Endodermal cell (in vitro differentiated cells): Measurements from ENCODE around the gene OCA2. TPM values are rescaled to one million over a fixed set of nuclear protein-coding genes. Genes with fewer than 3 reads are reported as not detected.

Source experiments
- DNase-seq: peaks from one replicate; pipeline ENCODE4 v3.0.0-alpha.2; 2017
- H3K27ac ChIP-seq: 2 replicates; pipeline ENCODE4 v1.5.1; 2013; ENCODE audit warnings: mild to moderate bottlenecking, low read depth, low read length, moderate library complexity
- H3K27me3 ChIP-seq: 2 replicates; pipeline ENCODE4 v1.6.1; 2013; ENCODE audit warnings: mild to moderate bottlenecking, low read length, moderate library complexity; ENCODE audit not compliant: insufficient read depth, control insufficient read depth, poor library complexity, severe bottlenecking
- H3K36me3 ChIP-seq: 2 replicates; pipeline ENCODE4 v1.7.0; 2013; ENCODE audit warnings: mild to moderate bottlenecking, low read length, moderate library complexity; ENCODE audit not compliant: control insufficient read depth, insufficient read depth
- H3K4me1 ChIP-seq: one replicate; pipeline ENCODE4 v1.7.0; 2013; ENCODE audit warnings: low read length; ENCODE audit not compliant: control insufficient read depth, insufficient read depth
- H3K4me3 ChIP-seq: 2 replicates; pipeline ENCODE4 v1.5.1; 2013; ENCODE audit warnings: mild to moderate bottlenecking, low read length, moderate library complexity
- H3K9ac ChIP-seq: 2 replicates; pipeline ENCODE4 v1.6.1; 2013; ENCODE audit warnings: mild to moderate bottlenecking, low read length, moderate library complexity; ENCODE audit not compliant: poor library complexity, severe bottlenecking; ENCODE audit errors: extremely low read depth
- H3K9me3 ChIP-seq: 2 replicates; pipeline ENCODE4 v1.6.1; 2013; ENCODE audit warnings: mild to moderate bottlenecking, low read length, moderate library complexity; ENCODE audit not compliant: control insufficient read depth
- H3K27ac Mint-ChIP-seq: 2 replicates; pipeline ENCODE4 v1.8.0; 2020; ENCODE audit warnings: mixed read lengths
- H3K27me3 Mint-ChIP-seq: 2 replicates; pipeline ENCODE4 v1.8.0; 2021; ENCODE audit warnings: mild to moderate bottlenecking, mixed read lengths; ENCODE audit not compliant: insufficient read depth
- H3K36me3 Mint-ChIP-seq: 2 replicates; pipeline ENCODE4 v1.8.0; 2020; ENCODE audit warnings: low read depth, mixed read lengths
- H3K4me1 Mint-ChIP-seq: 2 replicates; pipeline ENCODE4 v1.8.0; 2020; ENCODE audit warnings: mixed read lengths
- H3K4me3 Mint-ChIP-seq: 2 replicates; pipeline ENCODE4 v1.8.0; 2020; ENCODE audit warnings: mild to moderate bottlenecking, moderate library complexity, mixed read lengths
- H3K9me3 Mint-ChIP-seq: 2 replicates; pipeline ENCODE4 v1.8.0; 2020; ENCODE audit warnings: mild to moderate bottlenecking, mixed read lengths
- CTCF ChIP-seq: fragments of 200-600 bp; sonication (generic); conservative IDR thresholded peaks from 2 replicates; pipeline ENCODE4 v1.5.0; 2021; ENCODE audit warnings: antibody characterized with exemption, mild to moderate bottlenecking
- WGBS, 2 experiments: methylation state at CpG; one replicate each; pipeline versions ENCODE4 v1.1.5 to v1.1.7; 2013; ENCODE audit warnings: missing lambda C conversion rate in 2 of 2, mixed read lengths in 1 of 2; ENCODE audit not compliant: insufficient coverage in 1 of 2, insufficient read length in 1 of 2; 5-methylcytosine and 5-hydroxymethylcytosine counted together
- total RNA-seq, 2 donors: library from RNA; stranded (reverse); fragmentation: NEBNext Ultra II Directional in 1 of 2; extraction: Animal tissue kit (Norgen Biotek cat#: 25700) in 1 of 2; gene quantifications; 2 replicates in 1 of 2; 3 replicates in 1 of 2; pipeline ENCODE4 v1.2.1, GENCODE V29; 2021

OCA2 gene
- total RNA-seq, 2 donors from 2014 or later: 0.29 to 0.84 TPM

GRCh38 chr15:27868828-27869404 lies 230.2 kb downstream of the OCA2 start:
- no peaks in the 10 kb centered on the region for H3K27me3 Mint-ChIP-seq
- no peaks in the 10 kb centered on the region for H3K36me3 Mint-ChIP-seq
- H3K9me3 ChIP-seq: no peaks in the 10 kb centered on the region
- no peaks in the 10 kb centered on the region for H3K9me3 Mint-ChIP-seq
- no peak overlapping the region for H3K4me3 ChIP-seq
- DNase-seq: no peak
- H3K36me3 ChIP-seq: no peaks in the 10 kb centered on the region
- no peaks in the 10 kb centered on the region for H3K4me1 Mint-ChIP-seq
- no peak overlapping the region for H3K4me3 Mint-ChIP-seq
- no peak overlapping the region for H3K27ac Mint-ChIP-seq
- TF ChIP-seq CTCF: no peak
- no peaks in the 10 kb centered on the region for H3K27me3 ChIP-seq
- 85 to 96% methylated on average over 5 to 10 of the region's 10 CpGs for WGBS, 2 experiments
- H3K4me1 ChIP-seq: no peaks in the 10 kb centered on the region
- H3K9ac ChIP-seq: no peak overlapping the region
- no peak overlapping the region for H3K27ac ChIP-seq

GRCh38 chr15:27867861-27868260 lies 231.3 kb downstream of the OCA2 start:
- no peak for TF ChIP-seq CTCF
- 60 to 86% methylated on average over 2 to 7 of the region's 7 CpGs for WGBS, 2 experiments
- H3K9me3 Mint-ChIP-seq: no peaks in the 10 kb centered on the region
- Histone ChIP-seq H3K4me3 (no peak overlapping the region), H3K4me1 (no peaks in the 10 kb centered on the region), H3K9me3 (no peaks in the 10 kb centered on the region), H3K9ac (no peak overlapping the region), H3K27ac (no peak overlapping the region), H3K36me3 (no peaks in the 10 kb centered on the region), H3K27me3 (no peaks in the 10 kb centered on the region)
- no peaks in the 10 kb centered on the region for H3K36me3 Mint-ChIP-seq
- H3K27me3 Mint-ChIP-seq: no peaks in the 10 kb centered on the region
- DNase-seq: no peak
- H3K4me3 Mint-ChIP-seq: no peak overlapping the region
- no peaks in the 10 kb centered on the region for H3K4me1 Mint-ChIP-seq
- H3K27ac Mint-ChIP-seq: no peak overlapping the region

- Histone ChIP-seq H3K9me3 (no peaks in the 10 kb centered on the region), H3K4me1 (no peaks in the 10 kb centered on the region), H3K9ac (no peak overlapping the region), H3K36me3 (no peaks in the 10 kb centered on the region), H3K27me3 (no peaks in the 10 kb centered on the region), H3K27ac (no peak overlapping the region), H3K4me3 (no peak overlapping the region)
- no peak for TF ChIP-seq CTCF
- WGBS, 2 experiments: 90 to 97% methylated on average over 9 to 10 of the region's 10 CpGs
- H3K36me3 Mint-ChIP-seq: no peaks in the 10 kb centered on the region
- no peaks in the 10 kb centered on the region for H3K27me3 Mint-ChIP-seq
- H3K4me1 Mint-ChIP-seq: no peaks in the 10 kb centered on the region
- no peak overlapping the region for H3K4me3 Mint-ChIP-seq
- H3K9me3 Mint-ChIP-seq: peaks cover 11% of the 10 kb centered on the region
- H3K27ac Mint-ChIP-seq: no peak overlapping the region
- no peak for DNase-seq
Measured at GRCh38 chr15:27866505-27867165, 232.5 kb downstream of the OCA2 start.
